Loucy (cell line): Measurements from ENCODE around the gene SLC16A10.

Source experiments
- H2AFZ ChIP-seq: fragments of 200-600 bp; sonication (generic); 2 replicates; pipeline ENCODE4 v1.6.0; 2016; ENCODE audit warnings: antibody characterized with exemption, mild to moderate bottlenecking, low read length, moderate library complexity
- H3F3A ChIP-seq: fragments of 200-600 bp; 2 replicates; pipeline ENCODE4 v1.6.0; 2016; ENCODE audit warnings: antibody characterized with exemption, low read depth, mild to moderate bottlenecking
- H3K27me3 ChIP-seq: fragments of 200-600 bp; sonication (generic); 2 replicates; pipeline ENCODE4 v1.6.1; 2014; ENCODE audit warnings: low read length, mild to moderate bottlenecking; ENCODE audit not compliant: insufficient read depth, poor library complexity, severe bottlenecking
- H3K36me3 ChIP-seq: fragments of 200-600 bp; sonication (generic); 2 replicates; pipeline ENCODE4 v1.6.1; 2016; ENCODE audit warnings: low read length; ENCODE audit not compliant: insufficient read depth
- H3K4me1 ChIP-seq: fragments of 200-600 bp; sonication (generic); 2 replicates; pipeline ENCODE4 v1.5.1; 2014; ENCODE audit warnings: low read length, mild to moderate bottlenecking; ENCODE audit not compliant: insufficient read depth, poor library complexity, severe bottlenecking
- H3K4me2 ChIP-seq: fragments of 200-600 bp; sonication (generic); 2 replicates; pipeline ENCODE4 v1.6.0; 2014; ENCODE audit warnings: antibody characterized with exemption, low read length, low read depth, mild to moderate bottlenecking; ENCODE audit not compliant: poor library complexity, severe bottlenecking
- H3K4me3 ChIP-seq: fragments of 200-600 bp; sonication (generic); 2 replicates; pipeline ENCODE4 v1.5.1; 2014; ENCODE audit warnings: low read length, mild to moderate bottlenecking, mixed read lengths; ENCODE audit not compliant: poor library complexity, severe bottlenecking
- H3K79me2 ChIP-seq: fragments of 200-600 bp; sonication (generic); 2 replicates; pipeline ENCODE4 v1.6.1; 2014; ENCODE audit warnings: low read length; ENCODE audit not compliant: insufficient read depth
- H3K9ac ChIP-seq: fragments of 200-600 bp; sonication (generic); 2 replicates; pipeline ENCODE4 v1.6.0; 2014; ENCODE audit warnings: mild to moderate bottlenecking, low read depth, low read length, moderate library complexity; ENCODE audit not compliant: poor library complexity, severe bottlenecking
- H3K9me2 ChIP-seq: fragments of 200-600 bp; sonication (generic); replicated peaks from 2 replicates; pipeline ENCODE4 v1.6.1; 2016; ENCODE audit warnings: low read depth, low read length, mixed read lengths
- H3K9me3 ChIP-seq: fragments of 200-600 bp; sonication (generic); 2 replicates; pipeline ENCODE4 v1.6.1; 2014; ENCODE audit warnings: mild to moderate bottlenecking, antibody characterized with exemption, low read length, low read depth; ENCODE audit not compliant: insufficient read depth
- H4K20me1 ChIP-seq: fragments of 200-600 bp; sonication (generic); 2 replicates; pipeline ENCODE4 v1.6.0; 2014; ENCODE audit warnings: antibody characterized with exemption, low read length, mild to moderate bottlenecking; ENCODE audit not compliant: insufficient read depth, poor library complexity, severe bottlenecking
- CTCF ChIP-seq: fragments of 200-600 bp; sonication (generic); conservative IDR thresholded peaks from 2 replicates; pipeline ENCODE4 v1.5.1; 2014; ENCODE audit warnings: mild to moderate bottlenecking, antibody characterized with exemption, low read length
- EZH2phosphoT487 ChIP-seq: fragments of 200-600 bp; IDR thresholded peaks from 2 replicates; pipeline ENCODE4 v1.6.1; 2018; ENCODE audit warnings: antibody characterized with exemption, mild to moderate bottlenecking, moderate library complexity, borderline replicate concordance

SLC16A10 gene

DNA sequence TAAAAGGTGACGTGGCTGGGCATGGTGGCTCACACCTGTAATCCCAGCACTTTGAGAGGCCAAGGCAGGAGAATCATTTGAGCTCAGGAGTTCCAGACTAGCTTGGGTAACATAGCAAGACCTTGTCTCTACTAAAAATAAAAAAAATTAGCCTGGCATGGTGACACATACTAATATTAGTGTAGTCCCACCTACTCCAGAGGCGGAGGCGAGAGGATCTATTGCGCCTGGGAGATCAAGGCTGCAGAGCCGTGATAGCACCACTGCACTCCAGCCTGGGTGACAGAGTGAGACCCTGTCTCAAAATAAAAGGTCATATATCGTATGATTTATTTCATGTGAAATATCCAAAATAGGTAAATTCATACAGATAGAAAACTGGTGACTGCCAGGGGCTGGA lies 132.5 kb downstream of the SLC16A10 start:
- Histone ChIP-seq H3K9me2 (no peaks in the 10 kb centered on the region), H3K9ac (peak overlapping the region; percentile 55), H4K20me1 (no peaks in the 10 kb centered on the region), H3K79me2 (no peaks in the 10 kb centered on the region), H3K4me2 (peak overlapping the region; percentile 65), H3F3A (no peaks in the 10 kb centered on the region), H3K9me3 (no peaks in the 10 kb centered on the region), H2AFZ (no peak overlapping the region), H3K4me1 (peaks cover 39% of the 10 kb centered on the region), H3K27me3 (no peaks in the 10 kb centered on the region), H3K4me3 (peak overlapping the region; percentile 29), H3K36me3 (peaks cover 9% of the 10 kb centered on the region; the same call in 1 of the 2 replicates)
- TF ChIP-seq EZH2phosphoT487 (no peak), CTCF (no peak)

DNA sequence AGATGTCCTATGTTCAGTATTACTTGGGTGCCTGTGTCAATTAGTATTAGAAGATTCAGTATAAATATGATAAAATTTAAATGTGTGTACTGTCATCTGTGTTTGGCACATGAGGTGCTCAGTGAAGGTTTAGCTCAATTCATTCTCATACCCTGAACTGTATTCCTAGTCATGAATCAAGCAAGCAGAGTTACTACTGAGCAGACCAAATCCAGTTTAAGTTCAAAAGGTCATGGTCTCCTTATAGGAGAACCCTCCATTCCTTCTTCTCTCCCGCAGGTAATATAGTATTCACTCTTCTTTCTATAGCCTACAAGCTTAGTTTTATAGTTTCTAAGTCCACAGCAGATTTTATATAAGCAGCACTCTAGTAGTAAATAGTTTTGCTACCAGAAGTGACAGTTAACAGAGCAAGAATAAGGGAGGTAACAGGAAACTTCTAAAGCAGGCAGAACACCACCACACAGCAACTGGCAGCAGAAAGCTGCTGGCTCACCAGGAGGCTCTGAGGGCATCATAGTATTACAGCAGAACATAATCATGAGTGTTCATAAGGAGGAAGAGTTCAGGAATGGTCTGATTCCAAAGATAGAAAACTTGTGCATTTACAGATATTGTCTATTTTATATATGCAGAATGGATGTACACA lies 133.2 kb downstream of the SLC16A10 start:
- Histone ChIP-seq H3K9me2 (no peaks in the 10 kb centered on the region), H3K4me2 (peak overlapping the region; percentile 65), H3K4me1 (peaks cover 39% of the 10 kb centered on the region), H4K20me1 (no peaks in the 10 kb centered on the region), H3K79me2 (no peaks in the 10 kb centered on the region), H3K27me3 (no peaks in the 10 kb centered on the region), H2AFZ (peak overlapping the region; percentile 6; the same call in 1 of the 2 replicates), H3K4me3 (peak overlapping the region; percentile 29), H3K9ac (peak overlapping the region; percentile 55), H3K9me3 (no peaks in the 10 kb centered on the region), H3F3A (no peaks in the 10 kb centered on the region), H3K36me3 (peaks cover 9% of the 10 kb centered on the region; the same call in 1 of the 2 replicates)
- TF ChIP-seq CTCF (no peak), EZH2phosphoT487 (no peak)

- Histone ChIP-seq H3K36me3 (peaks cover 9% of the 10 kb centered on the region; the same call in 1 of the 2 replicates), H3K27me3 (no peaks in the 10 kb centered on the region), H4K20me1 (no peaks in the 10 kb centered on the region), H3K79me2 (no peaks in the 10 kb centered on the region), H3K9me2 (no peaks in the 10 kb centered on the region), H3F3A (no peaks in the 10 kb centered on the region), H3K4me3 (no peak overlapping the region), H2AFZ (no peak overlapping the region), H3K9ac (peak overlapping the region; percentile 55), H3K9me3 (no peaks in the 10 kb centered on the region), H3K4me1 (peaks cover 39% of the 10 kb centered on the region), H3K4me2 (no peak overlapping the region)
- no peak for TF ChIP-seq EZH2phosphoT487
- no peak for TF ChIP-seq CTCF
These were observed 134.5 kb downstream of the SLC16A10 start for GRCh38 chr6:111221804-111222203.
